ENCODE results near the gene ZNF879.
A peak's percentile ranks its signal among the peaks of the same experiment; 100 is the strongest.

The ZNF879 gene

DNA sequence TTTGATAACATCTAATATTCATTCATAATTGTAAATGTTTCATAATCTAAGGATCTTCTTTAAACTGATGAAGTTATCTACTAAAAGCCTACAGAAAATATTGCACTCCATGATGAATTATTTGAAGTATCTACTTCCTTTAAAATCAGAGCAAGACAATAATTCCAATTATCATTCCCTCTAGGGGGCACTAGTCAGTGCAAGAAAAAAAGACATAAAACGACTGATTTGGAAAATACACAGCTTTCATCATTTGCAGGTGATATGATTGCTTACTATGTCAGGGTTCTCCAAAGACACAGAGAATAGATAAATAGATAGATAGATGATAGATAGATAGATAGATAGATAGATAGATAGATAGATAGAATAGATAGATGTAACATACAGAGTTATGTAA is 14.9 kb upstream of the ZNF879 start:
- no peak for DNase-seq (ENCODE audit: low spot score)

- DNase-seq (ENCODE audit: low spot score): no peak
Measured at GRCh38 chr5:179033004-179033580, 9.5 kb downstream of the ZNF879 start.

GRCh38 chr5:179044765-179045164 is 21.2 kb downstream of the ZNF879 start:
- no peak for DNase-seq (ENCODE audit: low spot score)

DNA sequence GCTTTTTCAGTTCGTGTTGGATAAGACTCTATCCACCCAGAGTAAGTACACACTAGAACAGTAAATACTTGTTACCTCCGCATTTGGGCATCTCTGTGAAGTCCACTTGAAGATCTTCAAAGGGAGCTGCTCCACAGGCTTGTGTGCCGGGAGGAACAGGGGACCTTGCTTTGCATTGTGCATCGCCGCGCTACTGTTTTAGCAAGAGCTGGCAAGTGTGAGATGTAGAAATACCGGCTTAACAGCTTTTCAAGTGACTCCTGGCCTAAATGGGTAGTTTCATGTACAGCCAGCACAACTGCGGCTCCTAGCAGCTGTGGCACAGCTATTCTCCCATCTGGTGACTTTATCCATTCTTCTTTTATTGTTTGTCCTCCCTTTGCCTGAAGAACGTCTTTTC is 28.2 kb downstream of the ZNF879 start:
- DNase-seq (ENCODE audit: low spot score): no peak

DNA sequence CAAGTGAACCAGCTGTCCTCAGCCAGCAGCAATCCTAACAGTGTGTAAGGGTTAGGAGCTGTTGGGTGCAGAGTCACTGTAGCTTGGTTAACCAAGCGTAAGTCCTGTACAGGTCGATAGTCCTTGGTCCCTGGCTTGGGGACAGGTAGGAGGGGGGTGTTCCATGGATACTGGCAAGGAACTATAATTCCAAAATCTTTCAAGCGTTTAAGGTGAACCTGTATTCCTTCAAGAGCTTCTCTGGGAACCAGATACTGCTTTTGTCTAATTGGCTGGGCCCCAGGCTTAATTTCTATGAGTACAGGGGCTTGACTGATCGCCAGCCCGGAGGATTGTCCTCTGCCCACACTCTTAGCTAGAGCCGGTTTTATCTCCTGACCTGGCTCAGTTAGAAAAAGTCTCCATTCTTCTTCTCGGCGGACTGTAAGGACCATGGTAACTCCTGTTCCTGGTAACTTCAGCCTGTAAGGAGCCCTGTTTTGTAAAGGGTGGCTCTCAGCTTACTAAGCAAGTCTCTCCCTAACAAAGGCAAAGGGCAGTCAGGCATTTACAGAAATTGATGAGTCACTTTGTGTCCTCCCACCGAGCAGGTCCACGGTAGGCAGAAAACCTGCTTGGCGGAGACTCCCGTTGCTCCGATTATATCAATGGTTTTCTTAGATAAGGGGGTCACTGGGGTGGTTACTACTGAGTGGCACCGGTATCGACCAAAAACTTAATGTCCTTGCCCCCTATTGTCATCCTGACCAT is 30.6 kb downstream of the ZNF879 start:
- DNase-seq (ENCODE audit: low spot score): no peak

- DNase-seq (ENCODE audit: low spot score): no peak
Measured at GRCh38 chr5:179054876-179055275, 31.3 kb downstream of the ZNF879 start.

GRCh38 chr5:179055436-179055835 is 31.8 kb downstream of the ZNF879 start:
- DNase-seq (ENCODE audit: low spot score): no peak

DNA sequence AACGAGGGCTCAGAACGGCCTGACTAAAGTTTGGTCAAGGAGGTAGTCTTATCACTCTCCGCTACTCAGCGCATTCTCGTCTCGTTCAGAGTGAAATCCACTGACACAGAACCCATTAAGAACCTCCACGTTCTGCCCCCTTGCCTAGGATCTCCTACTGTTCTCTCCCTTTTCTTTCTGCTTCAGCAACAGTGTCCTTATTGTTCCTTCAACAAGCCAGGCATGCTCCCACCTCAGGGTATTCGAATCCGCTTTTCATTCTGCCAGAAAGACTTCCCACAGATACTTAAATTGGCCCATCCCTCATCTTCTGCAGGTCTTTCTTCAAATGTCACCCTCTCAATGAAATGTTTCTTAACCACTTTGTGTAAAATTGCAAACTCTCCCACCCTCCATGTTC is 32.2 kb downstream of the ZNF879 start:
- no peak for DNase-seq (ENCODE audit: low spot score)

- peak; percentile 95 for DNase-seq (ENCODE audit: low spot score)
Measured at GRCh38 chr5:179060116-179061008, 36.8 kb downstream of the ZNF879 start, which contains the start of gene ZNF354C. Gene ZNF354C (plus strand): TSS chr5:179060373. CDS start chr5:179062069, 1,696 bp downstream.

GRCh38 chr5:179061025-179061424 is 37.4 kb downstream of the ZNF879 start:
- peak; percentile 30 for DNase-seq (ENCODE audit: low spot score)

GRCh38 chr5:179065703-179066102 is 42.1 kb downstream of the ZNF879 start:
- no peak for DNase-seq (ENCODE audit: low spot score)

GRCh38 chr5:179079165-179079987 is 55.8 kb downstream of the ZNF879 start:
- DNase-seq (ENCODE audit: low spot score): no peak

- no peak for DNase-seq (ENCODE audit: low spot score)
Measured at GRCh38 chr5:179080724-179081123, 57.1 kb downstream of the ZNF879 start.
